Spleen (tissue), 11 donors: Measurements from ENCODE around the gene MCHR2. TPM values are rescaled to one million over a fixed set of nuclear protein-coding genes. Genes with fewer than 3 reads are reported as not detected.

ENCODE experiments used
- DNase-seq: peaks from one replicate; pipeline ENCODE4 v3.0.0-alpha.2; 2020
- H3K27ac ChIP-seq, 8 donors: fragments of 200-600 bp; sonication (generic) in 7 of 8; 1 replicate in 4 of 8; 2 replicates in 4 of 8; pipeline versions ENCODE4 v1.5.0 to v1.8.0; 2016 to 2021; ENCODE audit warnings: inconsistent platforms in 4 of 8, mild to moderate bottlenecking in 4 of 8, moderate library complexity in 1 of 8
- H3K27me3 ChIP-seq, 7 donors: fragments of 200-600 bp; sonication (generic) in 6 of 7; replicated peaks in 1 of 7; 1 replicate in 4 of 7; 2 replicates in 3 of 7; pipeline versions ENCODE4 v1.5.0 to v1.8.0; 2016 to 2021; ENCODE audit warnings: inconsistent platforms in 3 of 7, mild to moderate bottlenecking in 1 of 7
- H3K36me3 ChIP-seq, 6 donors: fragments of 200-600 bp; sonication (generic) in 5 of 6; 1 replicate in 4 of 6; 2 replicates in 2 of 6; pipeline versions ENCODE4 v1.5.0 to v1.8.0; 2016 to 2021; ENCODE audit warnings: inconsistent platforms in 2 of 6
- H3K4me1 ChIP-seq, 6 donors: fragments of 200-600 bp; sonication (generic) in 5 of 6; 1 replicate in 3 of 6; 2 replicates in 3 of 6; pipeline versions ENCODE4 v1.5.0 to v1.8.0; 2016 to 2021; ENCODE audit warnings: inconsistent platforms in 3 of 6
- H3K4me3 ChIP-seq, 8 donors: fragments of 200-600 bp; sonication (generic) in 7 of 8; 1 replicate in 4 of 8; 2 replicates in 4 of 8; pipeline versions ENCODE4 v1.5.0 to v1.8.0; 2016 to 2021; ENCODE audit warnings: inconsistent platforms in 4 of 8, mild to moderate bottlenecking in 4 of 8, moderate library complexity in 2 of 8
- H3K9me3 ChIP-seq, 8 donors: fragments of 200-600 bp; sonication (generic) in 7 of 8; 1 replicate in 4 of 8; 2 replicates in 4 of 8; pipeline versions ENCODE4 v1.5.0 to v1.8.0; 2016 to 2021; ENCODE audit warnings: inconsistent platforms in 4 of 8
- CTCF ChIP-seq, 11 experiments: fragments of 200-600 bp in 7 of 11; fragments of 450-650 bp in 4 of 11; sonication (generic) in 4 of 11; IDR thresholded peaks in 8 of 11; conservative IDR thresholded peaks in 3 of 11; 1 replicate in 7 of 11; 2 replicates in 4 of 11; pipeline versions ENCODE4 v1.4.0 to v1.8.0; 2016 to 2021; ENCODE audit warnings: antibody characterized with exemption in 11 of 11, inconsistent platforms in 4 of 11, mild to moderate bottlenecking in 1 of 11
- POLR2A ChIP-seq, 3 donors: fragments of 450-650 bp; IDR thresholded peaks; one replicate each; pipeline ENCODE4 v1.5.1; 2017; ENCODE audit warnings: antibody characterized with exemption in 3 of 3, mild to moderate bottlenecking in 1 of 3
- POLR2AphosphoS5 ChIP-seq, 3 donors: sonication (generic); formaldehyde crosslinking; IDR thresholded peaks; one replicate each; pipeline ENCODE4 v1.5.1; 2017; ENCODE audit warnings: antibody characterized with exemption in 3 of 3
- WGBS, 5 donors: extraction: QIAGEN DNeasy Blood & Tissue Kit in 3 of 5; methylation state at CpG; one replicate each; pipeline versions ENCODE4 v1.1.5 to v1.1.7; 2013 to 2018; 5-methylcytosine and 5-hydroxymethylcytosine counted together
- intact Hi-C: fragments of 100-400 bp; cut with DNase I; formaldehyde crosslinking; loops from one replicate; pipeline ENCODE4 v1.15.0; 2023; ENCODE audit warnings: low total_unique reads
- polyA plus RNA-seq, 3 donors: library from polyadenylated mRNA; stranded (reverse); fragments of 200-250 nt; gene quantifications; one replicate each; pipeline ENCODE4 v1.2.1, GENCODE V29; 2013
- total RNA-seq, 7 donors: library from RNA; depleted of rRNA in 3 of 7; stranded (reverse); fragments of >200 nt in 3 of 7; fragmentation: NEBNext Ultra II Directional in 4 of 7; extraction: Animal tissue kit (Norgen Biotek cat#: 25700) in 4 of 7; gene quantifications; one replicate each; pipeline versions ENCODE4 v1.1.0 to v1.2.1, GENCODE V29; 2016 to 2021
- donor health status: healthy with polysubstance abuse.
- donor health status: DM: no; HTN: no; CAD: no; lungs with moderate emphysema.
- donor health status: DM: no; HTN: no; CAD: no.
- donor health status: Bipolar disorder and iron deficiency.
- donor health status: healthy.
- donor health status: DM: no; HTN: no; CAD: no.
- donor health status: DM: yes; HTN: yes; CAD: no.

Gene MCHR2
- total and polyA plus RNA-seq, 10 donors: not detected

GRCh38 chr6:99995916-99996315 is 1.9 kb upstream of the MCHR2 start:
- WGBS, 5 donors: 70 to 83% (median 76%) methylated on average over 1 of the region's 1 CpG
- no peak overlapping the region for H3K27ac ChIP-seq
- no peak overlapping the region for H3K4me3 ChIP-seq
- no peak for DNase-seq
- peaks cover 0 to 53% (median 29%) of the 10 kb centered on the region in 7 donors for H3K27me3 ChIP-seq
- TF ChIP-seq CTCF (IDR thresholded peaks at IDR 0.05 in 8 of 11, conservative IDR thresholded peaks at IDR 0.05 in 3 of 11): no peak
- TF ChIP-seq POLR2A (IDR thresholded peaks at IDR 0.05): no peak
- TF ChIP-seq POLR2AphosphoS5 (IDR thresholded peaks at IDR 0.05): no peak
- no peaks in the 10 kb centered on the region for H3K36me3 ChIP-seq
- peaks cover 0 to 10% (median 3%) of the 10 kb centered on the region in 6 donors for H3K4me1 ChIP-seq
- intact Hi-C loops: no loop called here
- no peaks in the 10 kb centered on the region for H3K9me3 ChIP-seq

GRCh38 chr6:99993146-99993532 is 884 bp downstream of the MCHR2 start:
- no peak for TF ChIP-seq POLR2A (IDR thresholded peaks at IDR 0.05)
- TF ChIP-seq CTCF (IDR thresholded peaks at IDR 0.05 in 8 of 11, conservative IDR thresholded peaks at IDR 0.05 in 3 of 11): no peak
- no peak for TF ChIP-seq POLR2AphosphoS5 (IDR thresholded peaks at IDR 0.05)
- intact Hi-C loops: no loop called here
- Histone ChIP-seq H3K27me3 (peaks cover 0 to 47% (median 29%) of the 10 kb centered on the region in 7 donors), H3K4me1 (peaks cover 0 to 10% (median 3%) of the 10 kb centered on the region in 6 donors), H3K4me3 (no peak overlapping the region), H3K27ac (no peak overlapping the region), H3K9me3 (no peaks in the 10 kb centered on the region), H3K36me3 (no peaks in the 10 kb centered on the region)
- 29 to 52% (median 32%) methylated on average over 9 of the region's 9 CpGs for WGBS, 5 donors
- no peak for DNase-seq

GRCh38 chr6:99991955-99992354 is 2.1 kb downstream of the MCHR2 start:
- peaks cover 0 to 10% (median 3%) of the 10 kb centered on the region in 6 donors for H3K4me1 ChIP-seq
- intact Hi-C loops: no loop called here
- no peak overlapping the region for H3K27ac ChIP-seq
- H3K9me3 ChIP-seq: no peaks in the 10 kb centered on the region
- no peak for DNase-seq
- 80 to 97% (median 93%) methylated on average over 3 of the region's 3 CpGs for WGBS, 5 donors
- H3K4me3 ChIP-seq: no peak overlapping the region
- TF ChIP-seq POLR2AphosphoS5 (IDR thresholded peaks at IDR 0.05): no peak
- no peak for TF ChIP-seq POLR2A (IDR thresholded peaks at IDR 0.05)
- peaks cover 0 to 47% (median 29%) of the 10 kb centered on the region in 7 donors for H3K27me3 ChIP-seq
- H3K36me3 ChIP-seq: no peaks in the 10 kb centered on the region

- H3K4me1 ChIP-seq: no peaks in the 10 kb centered on the region
- no peak for DNase-seq
- peaks cover 0 to under 1% (median 0%) of the 10 kb centered on the region in 8 donors for H3K9me3 ChIP-seq
- H3K27me3 ChIP-seq: no peaks in the 10 kb centered on the region
- H3K4me3 ChIP-seq: no peak overlapping the region
- H3K27ac ChIP-seq: no peak overlapping the region
- TF ChIP-seq POLR2A (IDR thresholded peaks at IDR 0.05) (no peak), POLR2AphosphoS5 (IDR thresholded peaks at IDR 0.05) (no peak), CTCF (IDR thresholded peaks at IDR 0.05 in 8 of 11, conservative IDR thresholded peaks at IDR 0.05 in 3 of 11) (no peak)
- H3K36me3 ChIP-seq: no peaks in the 10 kb centered on the region
- intact Hi-C loops: no loop called here
These were observed 13.3 kb downstream of the MCHR2 start for GRCh38 chr6:99980741-99981140.

GRCh38 chr6:99979953-99980352 is 14.1 kb downstream of the MCHR2 start:
- no peak for DNase-seq
- intact Hi-C loops: no loop called here
- no peaks in the 10 kb centered on the region for H3K4me1 ChIP-seq
- no peak overlapping the region for H3K27ac ChIP-seq
- no peak for TF ChIP-seq POLR2AphosphoS5 (IDR thresholded peaks at IDR 0.05)
- TF ChIP-seq POLR2A (IDR thresholded peaks at IDR 0.05): no peak
- no peak overlapping the region for H3K4me3 ChIP-seq
- H3K9me3 ChIP-seq: peaks cover 0 to 8% (median 0%) of the 10 kb centered on the region in 8 donors
- H3K36me3 ChIP-seq: no peaks in the 10 kb centered on the region
- H3K27me3 ChIP-seq: no peaks in the 10 kb centered on the region
- WGBS, 5 donors: 54 to 75% (median 60%) methylated on average over 1 of the region's 1 CpG
